Endothelial cell of umbilical vein (primary cell): ENCODE data around the gene SLC34A2.

ENCODE experiments used
- CTCF ChIP-seq, 2 donors: IDR thresholded peaks; 1 replicate in 1 of 2; 2 replicates in 1 of 2; pipeline ENCODE4 v1.5.1; 2011; ENCODE audit warnings: low read length in 2 of 2, mild to moderate bottlenecking in 2 of 2, moderate library complexity in 2 of 2, control low read depth in 1 of 2, inconsistent platforms in 1 of 2, low read depth in 1 of 2; ENCODE audit not compliant: insufficient read depth in 1 of 2; ENCODE audit errors: extremely low read depth in 1 of 2
- POLR2A ChIP-seq: IDR thresholded peaks from 2 replicates; pipeline ENCODE4 v1.6.1; 2012; ENCODE audit warnings: low read depth, mild to moderate bottlenecking, control low read depth, low read length

- TF ChIP-seq POLR2A (no peak), CTCF (IDR thresholded peaks at IDR 0.05; ENCODE audit: extremely low read depth in 1 of 2, insufficient read depth in 1 of 2, low read depth in 1 of 2, low read length in 2 of 2) (no peak)
Measured at GRCh38 chr4:25687773-25688172, 32.1 kb downstream of the SLC34A2 start.
